ENCODE results near the gene WNT3A. TPM values are rescaled to one million over a fixed set of nuclear protein-coding genes. Genes with fewer than 3 reads are reported as not detected.

The WNT3A gene
- total and polyA plus RNA-seq, 9 of the 15 experiments (the other 6 are each of a cell fraction or from before 2014, with no cell fraction given): not detected

DNA sequence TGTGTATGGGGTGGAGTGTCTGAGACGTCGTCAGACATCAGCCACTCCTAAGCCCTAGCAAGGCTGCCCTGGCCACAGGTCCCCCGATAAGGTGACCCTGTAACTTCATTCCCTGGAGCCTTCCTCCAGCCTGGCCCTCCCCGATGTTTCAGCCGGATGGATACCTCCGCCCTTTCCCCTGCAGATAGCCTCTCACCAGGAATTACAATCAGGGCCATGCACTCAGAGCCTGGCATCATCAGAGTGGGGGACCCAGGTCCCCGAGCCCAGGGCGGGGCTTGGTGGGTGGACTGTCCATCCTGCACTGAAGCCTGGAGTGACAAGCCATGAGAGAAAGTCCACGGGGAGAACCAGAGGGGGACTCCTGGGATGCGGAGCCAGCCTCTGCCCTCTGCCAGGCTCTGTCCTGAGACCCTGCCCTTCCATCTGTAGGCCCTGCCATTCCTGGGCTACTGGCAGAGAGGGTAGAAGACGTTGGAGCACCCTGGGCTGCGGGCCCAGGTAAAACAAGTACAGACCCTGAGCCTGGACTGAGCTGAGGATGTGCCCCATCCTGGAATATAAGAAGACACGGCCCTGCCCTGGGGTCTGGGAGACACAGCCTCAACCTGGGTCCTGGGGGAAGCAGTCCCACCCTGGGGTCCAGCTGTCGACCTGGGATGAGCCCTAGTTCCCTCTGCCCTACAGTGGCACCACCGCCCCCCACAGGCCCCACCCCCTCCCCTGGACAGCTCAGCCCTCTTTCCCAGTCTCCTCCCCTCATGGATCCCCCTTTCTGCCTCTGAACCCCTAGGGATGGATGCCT, 58.9 kb downstream of the WNT3A start:
- CTCF ChIA-PET (ENCODE audit: low intra/inter-chr PET ratio): no interaction called here
- H3K27ac ChIP-seq (ENCODE audit: extremely low read depth, low read depth, low read length): no peak overlapping the region
- FAIRE-seq: no peak
- POLR2A ChIA-PET: interaction anchor here (0.6 to 1.4 kb wide), 8 partner anchors 11 to 333 kb away, joined by 3 to 5 read pairs (median 3); partner anchors contain the start of gene ARF1
- WGBS (ENCODE audit: insufficient coverage, low coverage, missing lambda C conversion rate): 12% methylated on average over 14 of the region's 15 CpGs
- intact Hi-C loops (cut with micrococcal nuclease): no loop called here
- no peaks in the 10 kb centered on the region for H3K9me3 ChIP-seq (replicated peaks; ENCODE audit: control insufficient read depth, insufficient read depth, low read depth, low read length)
- in situ Hi-C loops (cut with MboI): no loop called here
- peak in 1 of 4 experiments; percentile 26 for DNase-seq (ENCODE audit: extremely low read depth in 1 of 4, low spot score in 3 of 4)
- H3K9me1 ChIP-seq (ENCODE audit: control insufficient read depth, insufficient read depth, low read length): no peaks in the 10 kb centered on the region
- no peak for TF ChIP-seq CEBPB (tag; IDR thresholded peaks at IDR 0.05)
- TF ChIP-seq MCM3 (IDR thresholded peaks at IDR 0.05): no peak
- TF ChIP-seq TCFL5 (CRISPR knock-in tag; conservative IDR thresholded peaks at IDR 0.05): no peak
- TF ChIP-seq RAD21 (CRISPR knock-in tag; conservative IDR thresholded peaks at IDR 0.05 in 1 of 2, IDR thresholded peaks at IDR 0.05 in 1 of 2): no peak
- no peak for TF ChIP-seq NFYB (IDR thresholded peaks at IDR 0.05; ENCODE audit: extremely low read depth, insufficient read length)
- TF ChIP-seq ZFP1 (CRISPR knock-in tag; IDR thresholded peaks at IDR 0.05): no peak
- TF ChIP-seq CREBBP (IDR thresholded peaks at IDR 0.05; ENCODE audit: low read depth, low read length): no peak
- no peak for TF ChIP-seq ZNF133 (CRISPR knock-in tag; IDR thresholded peaks at IDR 0.05)
- TF ChIP-seq TEAD1 (CRISPR knock-in tag; IDR thresholded peaks at IDR 0.05): no peak
- no peak for TF ChIP-seq CBX2 (IDR thresholded peaks at IDR 0.05; ENCODE audit: insufficient read depth, low read length, poor library complexity, severe bottlenecking)
- no peak for TF ChIP-seq KHSRP (IDR thresholded peaks at IDR 0.05)
- TF ChIP-seq ZNF79 (CRISPR knock-in tag; IDR thresholded peaks at IDR 0.05; ENCODE audit: low read depth): no peak
- TF ChIP-seq, protein P1, sequence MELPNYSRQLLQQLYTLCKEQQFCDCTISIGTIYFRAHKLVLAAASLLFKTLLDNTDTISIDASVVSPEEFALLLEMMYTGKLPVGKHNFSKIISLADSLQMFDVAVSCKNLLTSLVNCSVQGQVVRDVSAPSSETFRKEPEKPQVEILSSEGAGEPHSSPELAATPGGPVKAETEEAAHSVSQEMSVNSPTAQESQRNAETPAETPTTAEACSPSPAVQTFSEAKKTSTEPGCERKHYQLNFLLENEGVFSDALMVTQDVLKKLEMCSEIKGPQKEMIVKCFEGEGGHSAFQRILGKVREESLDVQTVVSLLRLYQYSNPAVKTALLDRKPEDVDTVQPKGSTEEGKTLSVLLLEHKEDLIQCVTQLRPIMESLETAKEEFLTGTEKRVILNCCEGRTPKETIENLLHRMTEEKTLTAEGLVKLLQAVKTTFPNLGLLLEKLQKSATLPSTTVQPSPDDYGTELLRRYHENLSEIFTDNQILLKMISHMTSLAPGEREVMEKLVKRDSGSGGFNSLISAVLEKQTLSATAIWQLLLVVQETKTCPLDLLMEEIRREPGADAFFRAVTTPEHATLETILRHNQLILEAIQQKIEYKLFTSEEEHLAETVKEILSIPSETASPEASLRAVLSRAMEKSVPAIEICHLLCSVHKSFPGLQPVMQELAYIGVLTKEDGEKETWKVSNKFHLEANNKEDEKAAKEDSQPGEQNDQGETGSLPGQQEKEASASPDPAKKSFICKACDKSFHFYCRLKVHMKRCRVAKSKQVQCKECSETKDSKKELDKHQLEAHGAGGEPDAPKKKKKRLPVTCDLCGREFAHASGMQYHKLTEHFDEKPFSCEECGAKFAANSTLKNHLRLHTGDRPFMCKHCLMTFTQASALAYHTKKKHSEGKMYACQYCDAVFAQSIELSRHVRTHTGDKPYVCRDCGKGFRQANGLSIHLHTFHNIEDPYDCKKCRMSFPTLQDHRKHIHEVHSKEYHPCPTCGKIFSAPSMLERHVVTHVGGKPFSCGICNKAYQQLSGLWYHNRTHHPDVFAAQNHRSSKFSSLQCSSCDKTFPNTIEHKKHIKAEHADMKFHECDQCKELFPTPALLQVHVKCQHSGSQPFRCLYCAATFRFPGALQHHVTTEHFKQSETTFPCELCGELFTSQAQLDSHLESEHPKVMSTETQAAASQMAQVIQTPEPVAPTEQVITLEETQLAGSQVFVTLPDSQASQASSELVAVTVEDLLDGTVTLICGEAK (IDR thresholded peaks at IDR 0.05): no peak
- TF ChIP-seq, protein P1 (CRISPR knock-in tag; IDR thresholded peaks at IDR 0.05): no peak
- H3K36me3 ChIP-seq (ENCODE audit: control insufficient read depth, insufficient read depth, low read length): no peaks in the 10 kb centered on the region
- no peak overlapping the region for H2AFZ ChIP-seq (ENCODE audit: low read depth, low read length)
- H3K4me2 ChIP-seq (ENCODE audit: insufficient read depth, low read length): no peak overlapping the region
- peak overlapping the region in 1 of 2 experiments; percentile 73; a peak in 1 of 4 replicates for H3K9ac ChIP-seq (ENCODE audit: insufficient read depth in 1 of 2, low read depth in 2 of 2, low read length in 2 of 2)
- no peaks in the 10 kb centered on the region for H3K79me2 ChIP-seq (ENCODE audit: control insufficient read depth, insufficient read depth, low read length)
- H4K20me1 ChIP-seq (replicated peaks; ENCODE audit: control insufficient read depth, insufficient read depth, low read length): no peaks in the 10 kb centered on the region
- peaks cover 0 to 22% of the 10 kb centered on the region in 2 experiments; a peak in 2 of 5 replicates for H3K4me1 ChIP-seq (replicated peaks in 1 of 2; ENCODE audit: control insufficient read depth in 2 of 2, insufficient read depth in 2 of 2, low read length in 2 of 2)
- BruUV-seq (replicated peaks): no TSS peak
- no peak; the same call in 2 of the 3 replicates for ATAC-seq
- H3K4me3 ChIP-seq: no peak overlapping the region
- H3K27me3 ChIP-seq (ENCODE audit: control insufficient read depth in 2 of 2, insufficient read depth in 2 of 2, low read length in 2 of 2): peaks cover 11 to 35% of the 10 kb centered on the region in 2 experiments; a peak in 4 of 5 replicates
